Astrocyte (in vitro differentiated cells and primary cell): ENCODE measurements around the gene VSTM4. TPM values are rescaled to one million over a fixed set of nuclear protein-coding genes. Genes with fewer than 3 reads are reported as not detected.

Source experiments
- DNase-seq: peaks from one replicate; pipeline ENCODE4 v3.0.0-alpha.2; 2010; ENCODE audit warnings: low read depth
- FAIRE-seq: peaks from 2 replicates; lab custom pipeline; 2011; peaks lifted over from hg19 to GRCh38; lab: Jason Lieb, UNC
- H2AFZ ChIP-seq: 2 replicates; pipeline ENCODE4 v1.6.0; 2012; ENCODE audit warnings: low read depth, low read length, inconsistent platforms
- H3K27ac ChIP-seq: 2 replicates; pipeline ENCODE4 v1.5.1; 2011; ENCODE audit warnings: low read depth, low read length, inconsistent platforms
- H3K27me3 ChIP-seq: 2 replicates; pipeline ENCODE4 v1.6.0; 2011; ENCODE audit warnings: low read length, inconsistent platforms; ENCODE audit not compliant: insufficient read depth
- H3K36me3 ChIP-seq: 2 replicates; pipeline ENCODE4 v1.5.1; 2011; ENCODE audit warnings: low read length, inconsistent platforms; ENCODE audit not compliant: insufficient read depth
- H3K4me1 ChIP-seq: 2 replicates; pipeline ENCODE4 v1.5.1; 2011; ENCODE audit warnings: low read length, inconsistent platforms; ENCODE audit not compliant: insufficient read depth
- H3K4me2 ChIP-seq: 2 replicates; pipeline ENCODE4 v1.6.0; 2012; ENCODE audit warnings: low read length, inconsistent platforms
- H3K4me3 ChIP-seq: 2 replicates; pipeline ENCODE4 v1.5.1; 2011; ENCODE audit warnings: low read depth, mild to moderate bottlenecking, low read length, inconsistent platforms; ENCODE audit not compliant: insufficient read depth
- H3K79me2 ChIP-seq: 2 replicates; pipeline ENCODE4 v1.6.0; 2012; ENCODE audit warnings: mild to moderate bottlenecking, low read length, inconsistent platforms; ENCODE audit not compliant: insufficient read depth
- H3K9ac ChIP-seq: 2 replicates; pipeline ENCODE4 v1.6.0; 2012; ENCODE audit warnings: mild to moderate bottlenecking, low read length, inconsistent platforms
- H3K9me3 ChIP-seq: 2 replicates; pipeline ENCODE4 v1.5.1; 2012; ENCODE audit warnings: low read depth, mild to moderate bottlenecking, low read length, inconsistent platforms; ENCODE audit not compliant: insufficient read depth
- H4K20me1 ChIP-seq: 2 replicates; pipeline ENCODE4 v1.6.0; 2012; ENCODE audit warnings: low read length, inconsistent platforms; ENCODE audit not compliant: insufficient read depth
- H3K27ac Mint-ChIP-seq: one replicate; pipeline ENCODE4 v1.8.0; 2021; ENCODE audit warnings: mild to moderate bottlenecking, mixed read lengths; ENCODE audit not compliant: unreplicated experiment
- H3K27me3 Mint-ChIP-seq: one replicate; pipeline ENCODE4 v1.8.0; 2021; ENCODE audit warnings: low read depth, mixed read lengths; ENCODE audit not compliant: unreplicated experiment
- H3K36me3 Mint-ChIP-seq: one replicate; pipeline ENCODE4 v1.8.0; 2021; ENCODE audit warnings: low read depth, mixed read lengths; ENCODE audit not compliant: unreplicated experiment
- H3K4me1 Mint-ChIP-seq: one replicate; pipeline ENCODE4 v1.8.0; 2021; ENCODE audit warnings: low read depth, mixed read lengths; ENCODE audit not compliant: unreplicated experiment
- H3K4me3 Mint-ChIP-seq: one replicate; pipeline ENCODE4 v1.8.0; 2021; ENCODE audit warnings: mild to moderate bottlenecking, moderate library complexity, mixed read lengths; ENCODE audit not compliant: unreplicated experiment
- H3K9me3 Mint-ChIP-seq: one replicate; pipeline ENCODE4 v1.8.0; 2021; ENCODE audit warnings: mild to moderate bottlenecking, mixed read lengths; ENCODE audit not compliant: unreplicated experiment
- EZH2 ChIP-seq: IDR thresholded peaks from 2 replicates; pipeline ENCODE4 v1.6.1; 2012; ENCODE audit warnings: mild to moderate bottlenecking, low read length, inconsistent platforms; ENCODE audit not compliant: insufficient read depth
- total RNA-seq: library from RNA; stranded (reverse); gene quantifications from 2 replicates; pipeline ENCODE4 v1.2.1, GENCODE V29; 2021
- TF ChIP-seq, protein P1 (sequence below): IDR thresholded peaks from 2 replicates; pipeline ENCODE4 v1.5.1; 2011; ENCODE audit warnings: low read depth, mild to moderate bottlenecking, inconsistent platforms, low read length, moderate library complexity; ENCODE audit not compliant: insufficient read depth

VSTM4 gene
- total RNA-seq, 1 donor from 2014 or later: 1.1 TPM

DNA sequence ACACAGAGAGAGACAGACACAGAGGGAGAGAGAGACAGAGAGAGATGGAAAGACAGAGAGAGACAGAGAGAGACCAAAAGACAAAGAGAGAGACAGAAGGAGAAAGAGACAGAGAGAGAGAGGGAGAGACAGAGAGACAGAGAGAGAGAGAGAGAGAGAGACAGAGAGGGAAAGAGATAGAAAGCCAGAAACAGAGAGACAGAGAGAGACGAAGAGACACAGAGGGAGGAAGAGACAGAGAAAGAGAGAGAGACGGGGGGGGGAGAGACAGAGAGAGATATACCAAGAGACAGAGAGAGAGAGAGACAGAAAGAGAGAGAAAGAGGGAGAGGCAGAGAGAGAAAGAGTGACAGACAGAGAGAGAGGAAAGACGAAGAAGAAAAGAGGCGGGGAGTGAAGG is 10.2 kb downstream of the VSTM4 start:
- FAIRE-seq: no peak
- Mint-ChIP-seq H3K4me3 (no peak overlapping the region), H3K27ac (no peak overlapping the region)

GRCh38 chr10:49104323-49104722 is 11.0 kb downstream of the VSTM4 start:
- H2AFZ ChIP-seq: no peak overlapping the region
- Mint-ChIP-seq H3K4me3 (no peak overlapping the region), H3K27me3 (peaks cover 32% of the 10 kb centered on the region), H3K4me1 (no peaks in the 10 kb centered on the region), H3K9me3 (peaks cover 4% of the 10 kb centered on the region), H3K27ac (no peak overlapping the region), H3K36me3 (no peaks in the 10 kb centered on the region)
- H3K27ac ChIP-seq: no peak overlapping the region
- no peak for FAIRE-seq
- H3K9me3 ChIP-seq: no peaks in the 10 kb centered on the region
- no peak for TF ChIP-seq EZH2
- TF ChIP-seq, protein P1, sequence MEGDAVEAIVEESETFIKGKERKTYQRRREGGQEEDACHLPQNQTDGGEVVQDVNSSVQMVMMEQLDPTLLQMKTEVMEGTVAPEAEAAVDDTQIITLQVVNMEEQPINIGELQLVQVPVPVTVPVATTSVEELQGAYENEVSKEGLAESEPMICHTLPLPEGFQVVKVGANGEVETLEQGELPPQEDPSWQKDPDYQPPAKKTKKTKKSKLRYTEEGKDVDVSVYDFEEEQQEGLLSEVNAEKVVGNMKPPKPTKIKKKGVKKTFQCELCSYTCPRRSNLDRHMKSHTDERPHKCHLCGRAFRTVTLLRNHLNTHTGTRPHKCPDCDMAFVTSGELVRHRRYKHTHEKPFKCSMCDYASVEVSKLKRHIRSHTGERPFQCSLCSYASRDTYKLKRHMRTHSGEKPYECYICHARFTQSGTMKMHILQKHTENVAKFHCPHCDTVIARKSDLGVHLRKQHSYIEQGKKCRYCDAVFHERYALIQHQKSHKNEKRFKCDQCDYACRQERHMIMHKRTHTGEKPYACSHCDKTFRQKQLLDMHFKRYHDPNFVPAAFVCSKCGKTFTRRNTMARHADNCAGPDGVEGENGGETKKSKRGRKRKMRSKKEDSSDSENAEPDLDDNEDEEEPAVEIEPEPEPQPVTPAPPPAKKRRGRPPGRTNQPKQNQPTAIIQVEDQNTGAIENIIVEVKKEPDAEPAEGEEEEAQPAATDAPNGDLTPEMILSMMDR: no peak
- no peaks in the 10 kb centered on the region for H3K4me1 ChIP-seq
- H3K36me3 ChIP-seq: no peaks in the 10 kb centered on the region
- no peaks in the 10 kb centered on the region for H3K79me2 ChIP-seq
- DNase-seq: no peak
- no peak overlapping the region for H3K4me2 ChIP-seq
- H4K20me1 ChIP-seq: peaks cover 10% of the 10 kb centered on the region
- H3K4me3 ChIP-seq: no peak overlapping the region
- H3K9ac ChIP-seq: no peak overlapping the region
- no peaks in the 10 kb centered on the region for H3K27me3 ChIP-seq

More for the DNA sequence above, 10.2 kb downstream of the VSTM4 start:
- Histone ChIP-seq H3K4me2 (no peak overlapping the region), H2AFZ (no peak overlapping the region), H3K27me3 (no peaks in the 10 kb centered on the region), H3K9ac (no peak overlapping the region), H4K20me1 (peaks cover 10% of the 10 kb centered on the region), H3K79me2 (no peaks in the 10 kb centered on the region), H3K4me1 (no peaks in the 10 kb centered on the region), H3K27ac (no peak overlapping the region), H3K36me3 (no peaks in the 10 kb centered on the region), H3K4me3 (no peak overlapping the region), H3K9me3 (no peaks in the 10 kb centered on the region)
- Mint-ChIP-seq H3K4me1 (no peaks in the 10 kb centered on the region), H3K9me3 (peaks cover 4% of the 10 kb centered on the region), H3K27me3 (peaks cover 33% of the 10 kb centered on the region), H3K36me3 (no peaks in the 10 kb centered on the region)
- no peak for DNase-seq
- TF ChIP-seq, protein P1: no peak

DNA sequence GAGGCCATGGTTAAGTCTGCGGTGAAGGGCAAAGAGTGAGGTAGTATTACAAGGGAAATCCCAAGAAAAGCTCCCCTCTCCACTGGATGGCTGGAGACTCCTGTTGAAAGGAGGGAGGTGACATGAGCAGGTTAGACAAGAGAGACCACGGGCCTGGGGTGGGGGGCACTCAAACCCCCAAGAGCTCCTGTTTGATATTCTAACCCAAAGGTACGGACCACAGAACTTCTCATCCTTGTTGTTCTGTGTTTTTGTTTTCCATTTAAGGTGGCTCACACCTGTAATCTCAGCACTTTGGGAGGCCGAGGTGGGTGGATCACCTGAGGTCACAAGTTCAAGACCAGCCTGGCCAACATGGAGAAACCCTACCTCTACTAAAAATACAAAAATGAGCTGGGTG is 11.6 kb downstream of the VSTM4 start:
- H3K36me3 ChIP-seq: no peaks in the 10 kb centered on the region
- Mint-ChIP-seq H3K4me3 (no peak overlapping the region), H3K4me1 (no peaks in the 10 kb centered on the region), H3K27ac (no peak overlapping the region), H3K27me3 (peaks cover 31% of the 10 kb centered on the region), H3K36me3 (no peaks in the 10 kb centered on the region), H3K9me3 (peaks cover 3% of the 10 kb centered on the region)
- no peaks in the 10 kb centered on the region for H3K4me1 ChIP-seq
- H2AFZ ChIP-seq: no peak overlapping the region
- H3K4me3 ChIP-seq: no peak overlapping the region
- H3K27me3 ChIP-seq: no peaks in the 10 kb centered on the region
- no peak overlapping the region for H3K27ac ChIP-seq
- TF ChIP-seq, protein P1: no peak
- TF ChIP-seq EZH2: no peak
- H4K20me1 ChIP-seq: peaks cover 10% of the 10 kb centered on the region
- no peaks in the 10 kb centered on the region for H3K9me3 ChIP-seq
- FAIRE-seq (no peak), DNase-seq (no peak)
- H3K9ac ChIP-seq: no peak overlapping the region
- no peak overlapping the region for H3K4me2 ChIP-seq
- H3K79me2 ChIP-seq: no peaks in the 10 kb centered on the region
